Psoas muscle (tissue), 8 donors: ENCODE measurements around the gene PARVA. TPM values are rescaled to one million over a fixed set of nuclear protein-coding genes. Genes with fewer than 3 reads are reported as not detected.

ENCODE experiments used
- ATAC-seq, 4 donors: fragments of 200-7000 bp; cut with Tn5 transposase; one replicate each; pipeline ENCODE4 v1.9.1; 2020; ENCODE audit warnings: moderate library complexity in 3 of 4, mild to moderate bottlenecking in 2 of 4
- DNase-seq, 2 donors: peaks; one replicate each; pipeline ENCODE4 v3.0.0-alpha.2; 2020
- H3K27ac ChIP-seq: fragments of 200-600 bp; one replicate; pipeline ENCODE4 v1.8.0; 2022
- H3K27me3 ChIP-seq, 3 donors: fragments of 200-600 bp in 1 of 3; one replicate each; pipeline versions ENCODE4 v1.6.1 to v1.8.0; 2013 to 2022; ENCODE audit warnings: low read length in 2 of 3, mild to moderate bottlenecking in 2 of 3, moderate library complexity in 1 of 3; ENCODE audit not compliant: insufficient read depth in 3 of 3
- H3K36me3 ChIP-seq, 2 donors: fragments of 200-600 bp in 1 of 2; one replicate each; pipeline versions ENCODE4 v1.6.1 to v1.8.0; 2013 to 2022; ENCODE audit warnings: low read depth in 1 of 2, mild to moderate bottlenecking in 1 of 2, moderate library complexity in 1 of 2; ENCODE audit not compliant: insufficient read depth in 1 of 2
- H3K4me1 ChIP-seq: fragments of 200-600 bp; one replicate; pipeline ENCODE4 v1.8.0; 2022
- H3K4me3 ChIP-seq: fragments of 200-600 bp; one replicate; pipeline ENCODE4 v1.8.0; 2022; ENCODE audit warnings: mild to moderate bottlenecking
- H3K9me3 ChIP-seq: fragments of 200-600 bp; one replicate; pipeline ENCODE4 v1.8.0; 2022
- CTCF ChIP-seq: fragments of 200-600 bp; IDR thresholded peaks from one replicate; pipeline ENCODE4 v1.8.0; 2022; ENCODE audit warnings: antibody characterized with exemption
- WGBS, 3 donors: extraction: QIAGEN DNeasy Blood & Tissue Kit; methylation state at CpG; one replicate each; pipeline versions ENCODE4 v1.1.6 to v1.1.7; 2013; 5-methylcytosine and 5-hydroxymethylcytosine counted together
- intact Hi-C, 2 donors: fragments of 100-400 bp; cut with DNase I; formaldehyde crosslinking; loops; one replicate each; pipeline versions ENCODE4 v1.11.0 to v1.14.2; 2022
- polyA plus RNA-seq, 3 donors: library from polyadenylated mRNA; stranded (reverse); fragments of 200-250 nt; gene quantifications; one replicate each; pipeline ENCODE4 v1.2.3, GENCODE V29; 2013
- total RNA-seq, 4 donors: library from RNA; stranded (reverse); fragmentation: NEBNext Ultra II Directional in 2 of 4; extraction: Animal tissue kit (Norgen Biotek cat#: 25700) in 2 of 4; gene quantifications; one replicate each; pipeline versions ENCODE4 v1.2.1 to v1.2.4, GENCODE V29; 2021 to 2023
- donor health status: healthy with polysubstance abuse.
- donor health status: DM: no; HTN: no; CAD: no; lungs with moderate emphysema.
- donor health status: Bipolar disorder and iron deficiency.
- donor health status: healthy.
- donor health status: DM: yes; HTN: yes; CAD: no.
- donor health status: DM: no; HTN: no; CAD: no.
- donor health status: DM: no; HTN: no; CAD: no.
- donor health status: DM: yes; HTN: yes; CAD: no.

PARVA gene
- total and polyA plus RNA-seq, 7 donors = 4.4 to 22.7 (median 8.5) TPM

- H3K4me3 ChIP-seq = no peak overlapping the region
- no peaks in the 10 kb centered on the region for H3K27me3 ChIP-seq
- peaks cover 3% of the 10 kb centered on the region for H3K4me1 ChIP-seq
- no peak overlapping the region for H3K27ac ChIP-seq
- ATAC-seq (no peak), DNase-seq (no peak)
- no peaks in the 10 kb centered on the region for H3K36me3 ChIP-seq
- 87 to 97% (median 97%) methylated on average over 6 of the region's 6 CpGs for WGBS, 3 donors
- intact Hi-C loops = no loop called here
- no peak for TF ChIP-seq CTCF
- no peaks in the 10 kb centered on the region for H3K9me3 ChIP-seq
These were observed 55.1 kb downstream of the PARVA start for GRCh38 chr11:12432507-12432906.

GRCh38 chr11:12433121-12433520, 55.8 kb downstream of the PARVA start:
- TF ChIP-seq CTCF = no peak
- intact Hi-C loops = no loop called here
- no peak overlapping the region for H3K27ac ChIP-seq
- H3K36me3 ChIP-seq = no peaks in the 10 kb centered on the region
- no peaks in the 10 kb centered on the region for H3K27me3 ChIP-seq
- no peak overlapping the region for H3K4me3 ChIP-seq
- no peak for ATAC-seq
- H3K4me1 ChIP-seq = peaks cover 3% of the 10 kb centered on the region
- no peak for DNase-seq
- no peaks in the 10 kb centered on the region for H3K9me3 ChIP-seq
- 33 to 51% (median 48%) methylated on average over 3 of the region's 3 CpGs for WGBS, 3 donors

- Histone ChIP-seq H3K27me3 (no peaks in the 10 kb centered on the region), H3K9me3 (no peaks in the 10 kb centered on the region), H3K36me3 (no peaks in the 10 kb centered on the region), H3K4me1 (peaks cover 3% of the 10 kb centered on the region), H3K4me3 (no peak overlapping the region), H3K27ac (peak overlapping the region; percentile 31)
- ATAC-seq (no peak), DNase-seq (no peak)
- intact Hi-C loops = no loop called here
- 60 to 73% (median 60%) methylated on average over 16 of the region's 16 CpGs for WGBS, 3 donors
- TF ChIP-seq CTCF = no peak
These were observed 56.4 kb downstream of the PARVA start for GRCh38 chr11:12433571-12434324.

- Histone ChIP-seq H3K9me3 (no peaks in the 10 kb centered on the region), H3K4me3 (no peak overlapping the region), H3K36me3 (no peaks in the 10 kb centered on the region), H3K27ac (peak overlapping the region; percentile 31), H3K4me1 (peaks cover 3% of the 10 kb centered on the region), H3K27me3 (no peaks in the 10 kb centered on the region)
- TF ChIP-seq CTCF = no peak
- ATAC-seq = no peak
- whole genome bisulfite sequencing, 3 donors = 74 to 87% (median 77%) methylated on average over 4 of the region's 4 CpGs
- intact Hi-C loops = no loop called here
- DNase-seq = no peak
These were observed 56.9 kb downstream of the PARVA start for GRCh38 chr11:12434325-12434654.

GRCh38 chr11:12435264-12435663, 57.9 kb downstream of the PARVA start:
- peak in 2 of 4 donors; percentile 44 to 66 for ATAC-seq
- intact Hi-C loops = no loop called here
- Histone ChIP-seq H3K27me3 (no peaks in the 10 kb centered on the region), H3K36me3 (no peaks in the 10 kb centered on the region), H3K27ac (no peak overlapping the region), H3K9me3 (no peaks in the 10 kb centered on the region), H3K4me3 (no peak overlapping the region), H3K4me1 (peaks cover 3% of the 10 kb centered on the region)
- TF ChIP-seq CTCF = no peak
- WGBS, 3 donors = 30 to 57% (median 53%) methylated on average over 3 of the region's 3 CpGs
- no peak for DNase-seq
